IPS-18a (cell line): Measurements from ENCODE around the gene NAV2.
A peak's percentile ranks its signal among the peaks of the same experiment; 100 is the strongest.

ENCODE experiments used
- H3K27ac ChIP-seq: one replicate; pipeline ENCODE4 v1.5.1; 2013; ENCODE audit warnings: low read length
- H3K27me3 ChIP-seq: one replicate; pipeline ENCODE4 v1.6.1; 2013; ENCODE audit warnings: mild to moderate bottlenecking, low read length; ENCODE audit not compliant: control insufficient read depth, insufficient read depth
- H3K36me3 ChIP-seq: one replicate; pipeline ENCODE4 v1.6.1; 2013; ENCODE audit warnings: low read depth, low read length; ENCODE audit not compliant: control insufficient read depth
- H3K4me1 ChIP-seq: one replicate; pipeline ENCODE4 v1.6.1; 2013; ENCODE audit warnings: low read depth, low read length; ENCODE audit not compliant: control insufficient read depth
- H3K4me3 ChIP-seq: one replicate; pipeline ENCODE4 v1.5.1; 2013; ENCODE audit warnings: low read length
- H3K9ac ChIP-seq: one replicate; pipeline ENCODE4 v1.6.1; 2013; ENCODE audit warnings: mild to moderate bottlenecking, low read length, moderate library complexity
- H3K9me3 ChIP-seq: one replicate; pipeline ENCODE4 v1.6.1; 2013; ENCODE audit warnings: low read depth, low read length; ENCODE audit not compliant: control insufficient read depth

NAV2 gene

GRCh38 chr11:20155683-20156279 lies 443.1 kb downstream of the NAV2 start:
- H3K27ac ChIP-seq = no peak overlapping the region
- H3K36me3 ChIP-seq = no peaks in the 10 kb centered on the region
- H3K27me3 ChIP-seq = peaks cover 77% of the 10 kb centered on the region
- H3K9me3 ChIP-seq = no peaks in the 10 kb centered on the region
- H3K4me1 ChIP-seq = peaks cover 44% of the 10 kb centered on the region
- no peak overlapping the region for H3K9ac ChIP-seq
- peak overlapping the region; percentile 62 for H3K4me3 ChIP-seq

GRCh38 chr11:20156280-20156875 lies 443.7 kb downstream of the NAV2 start:
- H3K9me3 ChIP-seq = no peaks in the 10 kb centered on the region
- H3K9ac ChIP-seq = no peak overlapping the region
- no peak overlapping the region for H3K27ac ChIP-seq
- H3K4me1 ChIP-seq = peaks cover 50% of the 10 kb centered on the region
- peaks cover 83% of the 10 kb centered on the region for H3K27me3 ChIP-seq
- H3K4me3 ChIP-seq = peak overlapping the region; percentile 62
- no peaks in the 10 kb centered on the region for H3K36me3 ChIP-seq

DNA sequence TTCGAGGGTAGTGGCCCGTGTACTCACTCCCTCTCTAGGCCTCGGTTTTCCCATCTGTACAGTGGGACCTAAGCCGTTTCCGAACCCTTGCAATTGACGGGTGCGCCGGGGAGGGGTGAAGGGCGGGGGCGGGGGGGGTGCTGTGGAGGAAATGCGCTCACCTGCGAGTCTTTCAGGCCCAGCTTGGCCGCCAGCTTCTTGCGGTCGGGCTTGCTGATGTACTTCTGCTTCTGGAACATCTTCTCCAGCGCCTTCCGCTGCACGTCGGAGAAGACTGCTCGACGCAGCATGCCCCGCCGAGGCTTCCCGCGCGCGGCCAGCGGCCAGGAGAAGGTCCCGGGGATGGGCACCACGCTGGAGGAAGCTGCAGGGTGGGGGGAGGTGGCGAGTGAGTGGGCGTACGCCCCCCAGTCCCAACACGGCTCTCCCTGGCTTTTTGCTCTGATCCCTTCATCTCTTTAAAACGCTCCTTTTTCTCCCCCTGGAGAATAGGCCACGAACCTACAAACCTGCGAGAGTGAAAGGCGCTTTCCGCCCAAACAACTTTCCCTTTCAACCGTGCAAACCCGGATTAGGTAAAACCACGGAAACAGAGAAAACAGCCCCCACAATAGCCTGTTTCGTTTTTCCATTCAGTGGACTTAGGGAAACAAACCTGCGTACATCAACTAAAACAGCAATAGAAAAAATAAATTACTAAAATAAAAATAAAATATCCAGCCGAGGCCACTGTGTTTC lies 444.4 kb downstream of the NAV2 start:
- Histone ChIP-seq H3K4me3 (peak overlapping the region; percentile 62), H3K4me1 (peaks cover 56% of the 10 kb centered on the region), H3K9me3 (no peaks in the 10 kb centered on the region), H3K36me3 (no peaks in the 10 kb centered on the region), H3K27me3 (peaks cover 90% of the 10 kb centered on the region), H3K27ac (no peak overlapping the region), H3K9ac (no peak overlapping the region)

GRCh38 chr11:20157728-20158127 lies 445.1 kb downstream of the NAV2 start:
- no peak overlapping the region for H3K9ac ChIP-seq
- H3K27ac ChIP-seq = no peak overlapping the region
- H3K27me3 ChIP-seq = peaks cover 96% of the 10 kb centered on the region
- peak overlapping the region; percentile 62 for H3K4me3 ChIP-seq
- no peaks in the 10 kb centered on the region for H3K9me3 ChIP-seq
- H3K4me1 ChIP-seq = peaks cover 61% of the 10 kb centered on the region
- no peaks in the 10 kb centered on the region for H3K36me3 ChIP-seq

- no peak overlapping the region for H3K27ac ChIP-seq
- no peaks in the 10 kb centered on the region for H3K9me3 ChIP-seq
- peak overlapping the region; percentile 4 for H3K4me3 ChIP-seq
- no peaks in the 10 kb centered on the region for H3K36me3 ChIP-seq
- H3K9ac ChIP-seq = no peak overlapping the region
- H3K4me1 ChIP-seq = peaks cover 59% of the 10 kb centered on the region
- H3K27me3 ChIP-seq = peaks cover 100% of the 10 kb centered on the region
These were observed 446.1 kb downstream of the NAV2 start for GRCh38 chr11:20158597-20159257.

DNA sequence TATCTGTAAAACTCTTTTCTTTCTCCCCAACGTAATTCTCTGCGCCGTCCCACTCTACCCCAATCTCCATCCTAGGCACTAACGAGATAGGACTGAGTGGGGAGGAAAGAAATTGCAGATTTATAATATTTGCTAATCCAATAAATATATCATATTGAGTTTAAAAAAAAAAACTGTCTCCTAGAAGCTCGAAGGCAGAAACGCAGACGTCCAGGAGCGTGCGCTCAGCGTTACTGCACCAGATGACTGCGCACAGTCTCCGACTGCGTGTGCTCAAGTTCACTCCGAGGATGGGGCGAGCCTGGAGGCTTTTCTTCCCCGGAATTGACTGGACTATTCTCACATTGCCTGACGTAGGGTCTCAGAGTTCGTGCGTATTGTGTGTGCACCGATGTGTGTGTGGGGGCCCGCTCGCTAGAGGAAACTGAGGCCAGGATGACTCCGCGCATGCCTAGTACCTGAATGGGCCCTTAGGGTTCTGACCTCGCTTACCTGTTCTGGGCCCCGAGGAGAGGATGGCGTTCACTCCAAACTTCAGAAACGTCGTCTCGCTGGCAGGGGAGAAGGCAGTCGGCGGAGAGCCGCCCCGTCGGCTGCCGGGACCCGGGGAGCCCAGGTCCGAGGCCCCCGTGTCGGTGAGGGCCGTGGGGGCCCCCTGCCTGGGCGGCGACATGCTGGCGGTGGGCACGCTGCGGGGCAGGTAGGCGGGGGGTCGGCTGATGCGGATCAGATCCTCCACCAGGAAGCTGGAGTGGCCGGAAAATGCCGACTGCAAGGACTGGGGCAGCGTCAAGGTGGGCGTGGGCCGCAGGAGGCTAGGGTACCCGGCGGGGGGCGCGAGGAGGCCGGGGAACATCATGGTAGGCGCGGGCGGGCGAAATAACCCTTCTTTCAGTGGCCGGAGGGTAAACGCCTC lies 447.1 kb downstream of the NAV2 start:
- peaks cover 100% of the 10 kb centered on the region for H3K27me3 ChIP-seq

DNA sequence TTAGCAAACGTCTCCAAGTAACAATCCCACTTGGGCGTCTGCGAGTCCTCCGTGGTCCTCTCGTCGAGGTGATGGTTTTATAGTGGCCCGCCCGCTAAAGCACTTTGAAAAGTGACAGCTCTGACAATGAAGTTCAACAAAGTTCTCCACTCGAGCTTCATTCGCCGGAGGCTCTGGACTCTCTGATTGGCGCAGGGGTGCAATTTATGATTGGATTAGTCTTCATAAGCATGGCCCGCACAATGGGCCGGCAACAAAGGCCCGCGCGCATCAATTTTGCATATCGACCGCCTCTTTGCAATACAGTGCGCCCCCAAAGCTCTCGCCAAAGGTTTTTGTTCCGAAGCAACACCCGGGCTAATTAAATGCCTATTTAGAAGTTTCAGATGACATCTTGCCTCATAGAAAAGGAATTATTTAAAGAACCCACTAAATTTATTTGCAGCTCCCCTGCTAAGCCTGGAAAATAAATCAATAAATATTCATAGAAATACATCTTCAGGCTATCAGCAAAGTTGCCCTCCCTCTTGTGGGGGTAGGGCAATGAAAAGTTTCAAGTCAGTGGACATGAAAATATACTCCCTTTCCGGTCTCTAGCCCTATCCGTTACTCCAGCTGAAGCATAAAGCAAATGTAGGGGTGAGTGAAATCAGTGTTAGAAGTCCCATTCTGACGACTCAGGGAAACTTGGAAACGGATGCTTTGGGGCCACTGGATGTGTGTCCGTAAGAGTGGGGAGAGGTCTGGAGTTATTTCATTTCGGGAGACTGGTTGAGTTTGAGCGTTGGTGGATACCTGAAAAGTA lies 448.0 kb downstream of the NAV2 start, which contains the start of gene DBX1:
Gene DBX1 (minus strand): TSS at position 51 of the 805 bp plus-strand sequence. CDS start 151 bp downstream, outside the sequence.
- Histone ChIP-seq H3K4me1 (peaks cover 49% of the 10 kb centered on the region), H3K9ac (no peak within 1 kb of the TSS), H3K27me3 (peaks cover 100% of the 10 kb centered on the region), H3K9me3 (no peaks in the 10 kb centered on the region), H3K4me3 (peak within 1 kb of the TSS; percentile 60), H3K27ac (no peak within 1 kb of the TSS), H3K36me3 (no peaks in the 10 kb centered on the region)

More for the DNA sequence above, 447.1 kb downstream of the NAV2 start:
- H3K9ac ChIP-seq = no peak overlapping the region
- no peaks in the 10 kb centered on the region for H3K36me3 ChIP-seq
- no peak overlapping the region for H3K27ac ChIP-seq
- H3K9me3 ChIP-seq = no peaks in the 10 kb centered on the region
- H3K4me1 ChIP-seq = peaks cover 51% of the 10 kb centered on the region
- peak overlapping the region; percentile 14 for H3K4me3 ChIP-seq

GRCh38 chr11:20161230-20161918 lies 448.7 kb downstream of the NAV2 start:
- no peak overlapping the region for H3K27ac ChIP-seq
- H3K9ac ChIP-seq = no peak overlapping the region
- H3K27me3 ChIP-seq = peaks cover 100% of the 10 kb centered on the region
- H3K36me3 ChIP-seq = no peaks in the 10 kb centered on the region
- peak overlapping the region; percentile 60 for H3K4me3 ChIP-seq
- no peaks in the 10 kb centered on the region for H3K9me3 ChIP-seq
- H3K4me1 ChIP-seq = peaks cover 46% of the 10 kb centered on the region

- peaks cover 44% of the 10 kb centered on the region for H3K4me1 ChIP-seq
- H3K36me3 ChIP-seq = no peaks in the 10 kb centered on the region
- no peak overlapping the region for H3K9ac ChIP-seq
- H3K27me3 ChIP-seq = peaks cover 100% of the 10 kb centered on the region
- H3K4me3 ChIP-seq = peak overlapping the region; percentile 60
- no peak overlapping the region for H3K27ac ChIP-seq
- no peaks in the 10 kb centered on the region for H3K9me3 ChIP-seq
These were observed 449.5 kb downstream of the NAV2 start for GRCh38 chr11:20161923-20162744.
